Adipocyte (in vitro differentiated cells): ENCODE results near the gene CTCF.
A peak's percentile ranks its signal among the peaks of the same experiment; 100 is the strongest.

Source experiments
- DNase-seq: peaks from one replicate; pipeline ENCODE4 v3.0.0-alpha.2; 2015; ENCODE audit warnings: low read depth
- H3K27me3 ChIP-seq: replicated peaks from 2 replicates; pipeline ENCODE4 v1.7.0; 2013; ENCODE audit warnings: mild to moderate bottlenecking, low read length, moderate library complexity; ENCODE audit not compliant: control insufficient read depth, insufficient read depth
- H3K36me3 ChIP-seq: 2 replicates; pipeline ENCODE4 v1.7.0; 2013; ENCODE audit warnings: low read length, mild to moderate bottlenecking, moderate library complexity; ENCODE audit not compliant: control insufficient read depth, insufficient read depth, severe bottlenecking
- H3K4me1 ChIP-seq: 2 replicates; pipeline ENCODE4 v1.7.0; 2013; ENCODE audit warnings: mild to moderate bottlenecking, low read length, moderate library complexity; ENCODE audit not compliant: control insufficient read depth, insufficient read depth
- H3K4me3 ChIP-seq: 2 replicates; pipeline ENCODE4 v1.7.0; 2013; ENCODE audit warnings: mild to moderate bottlenecking, low read length, moderate library complexity
- H3K9ac ChIP-seq: 2 replicates; pipeline ENCODE4 v1.7.0; 2013; ENCODE audit warnings: mild to moderate bottlenecking, low read length, moderate library complexity
- H3K9me3 ChIP-seq: 2 replicates; pipeline ENCODE4 v1.7.0; 2013; ENCODE audit warnings: mild to moderate bottlenecking, low read length, moderate library complexity; ENCODE audit not compliant: control insufficient read depth

Gene CTCF

DNA sequence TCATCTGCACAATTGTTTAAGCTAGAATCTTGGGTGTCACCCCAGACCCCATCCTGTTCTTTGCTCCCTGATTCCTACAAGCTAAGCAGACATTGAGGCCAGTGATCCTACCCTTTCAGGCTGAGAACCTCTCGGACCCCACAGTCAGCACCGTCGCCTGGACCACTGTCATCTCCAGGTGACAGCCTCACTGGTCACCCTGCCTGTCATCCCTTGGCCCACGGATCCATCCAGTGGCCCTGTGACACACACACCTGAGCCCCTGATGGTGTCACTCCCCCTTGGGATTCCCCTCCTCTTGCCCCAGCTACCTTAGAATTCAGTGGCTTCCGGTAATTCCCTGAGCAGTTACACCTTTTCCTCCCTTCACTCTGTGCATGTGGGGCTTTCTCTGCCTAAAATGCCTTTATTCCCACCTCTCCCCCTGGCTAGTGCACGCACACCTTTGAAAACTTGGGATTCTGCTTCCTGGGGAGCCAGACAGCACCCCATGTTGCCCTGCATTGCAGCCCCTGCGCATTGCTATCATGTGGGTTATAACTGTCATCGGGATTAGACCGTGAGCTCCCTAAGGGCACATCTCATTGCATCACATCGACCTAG, 107.3 kb downstream of the CTCF start:
- Histone ChIP-seq H3K9me3 (no peaks in the 10 kb centered on the region), H3K4me1 (peaks cover 37% of the 10 kb centered on the region), H3K36me3 (no peaks in the 10 kb centered on the region), H3K27me3 (no peaks in the 10 kb centered on the region), H3K4me3 (no peak overlapping the region), H3K9ac (no peak overlapping the region)
- no peak for DNase-seq

DNA sequence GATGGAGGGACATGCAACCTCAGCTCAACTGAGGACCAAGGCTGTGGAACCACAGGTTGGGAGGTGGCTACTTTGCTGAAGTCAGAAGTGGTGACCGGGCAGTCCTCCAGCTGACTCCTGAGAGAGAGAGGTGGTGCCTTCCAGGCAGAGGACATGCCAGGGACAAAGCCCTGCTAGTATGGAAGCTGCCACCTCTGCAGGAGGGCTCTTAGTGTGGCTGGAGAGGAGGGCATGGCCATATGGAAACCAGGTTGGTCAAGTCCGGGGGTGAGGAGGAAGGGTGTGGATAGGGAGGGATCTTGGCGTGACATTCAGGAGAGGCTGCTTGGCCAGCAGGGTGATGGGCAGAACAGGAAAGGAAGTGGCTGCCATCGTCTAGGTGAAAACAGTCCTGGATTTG, 110.0 kb downstream of the CTCF start:
- Histone ChIP-seq H3K9ac (no peak overlapping the region), H3K4me1 (peaks cover 38% of the 10 kb centered on the region), H3K4me3 (no peak overlapping the region), H3K36me3 (no peaks in the 10 kb centered on the region), H3K27me3 (no peaks in the 10 kb centered on the region), H3K9me3 (no peaks in the 10 kb centered on the region)
- DNase-seq: no peak

DNA sequence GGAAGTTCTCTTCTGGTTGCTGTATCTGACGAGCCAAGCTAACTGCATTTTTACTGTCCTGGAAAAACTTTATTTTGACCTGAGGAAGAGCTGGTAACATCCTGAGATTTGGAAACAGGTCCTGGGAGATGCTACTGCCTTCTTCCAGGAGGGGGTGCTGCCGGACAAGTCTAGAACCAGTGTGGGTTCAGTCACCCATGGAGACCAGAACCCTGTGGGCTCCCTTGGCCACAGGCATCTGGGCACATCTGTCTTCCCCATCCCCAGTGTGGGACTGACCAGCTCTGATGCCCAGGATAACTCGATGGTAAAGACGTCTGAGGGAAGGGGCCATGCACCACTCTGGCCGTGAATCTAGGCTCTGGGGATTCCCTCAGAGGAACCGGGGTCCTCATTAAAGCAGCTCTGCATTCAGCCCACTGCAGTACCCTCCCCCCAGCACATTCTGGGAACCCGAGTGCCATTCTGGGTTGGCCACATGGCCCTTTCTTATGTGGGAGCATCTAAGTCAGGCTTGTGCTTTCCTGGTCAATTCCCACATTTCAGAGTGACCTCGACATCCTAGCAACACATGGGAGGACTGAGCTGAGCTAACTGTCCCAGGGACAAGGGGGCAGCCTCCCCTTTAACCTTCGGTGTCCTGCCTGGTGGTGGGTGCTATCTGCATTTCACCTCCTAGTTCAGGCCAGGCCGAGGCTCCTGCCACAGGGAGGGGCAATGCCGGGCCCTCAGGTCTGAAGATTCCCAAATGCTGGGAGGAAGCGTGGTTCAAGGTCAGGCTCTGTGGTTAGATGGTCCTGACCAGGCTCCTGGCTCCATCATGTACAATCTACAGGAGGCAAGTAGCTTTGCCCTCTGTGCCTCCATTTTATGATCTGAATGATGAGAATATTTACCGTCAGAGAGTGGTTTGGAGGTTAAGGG, 110.7 kb downstream of the CTCF start:
- H3K4me1 ChIP-seq: peaks cover 37% of the 10 kb centered on the region
- H3K27me3 ChIP-seq: no peaks in the 10 kb centered on the region
- H3K9ac ChIP-seq: peak overlapping the region; percentile 48
- H3K36me3 ChIP-seq: no peaks in the 10 kb centered on the region
- peak; percentile 77 for DNase-seq
- no peak overlapping the region for H3K4me3 ChIP-seq
- H3K9me3 ChIP-seq: no peaks in the 10 kb centered on the region

DNA sequence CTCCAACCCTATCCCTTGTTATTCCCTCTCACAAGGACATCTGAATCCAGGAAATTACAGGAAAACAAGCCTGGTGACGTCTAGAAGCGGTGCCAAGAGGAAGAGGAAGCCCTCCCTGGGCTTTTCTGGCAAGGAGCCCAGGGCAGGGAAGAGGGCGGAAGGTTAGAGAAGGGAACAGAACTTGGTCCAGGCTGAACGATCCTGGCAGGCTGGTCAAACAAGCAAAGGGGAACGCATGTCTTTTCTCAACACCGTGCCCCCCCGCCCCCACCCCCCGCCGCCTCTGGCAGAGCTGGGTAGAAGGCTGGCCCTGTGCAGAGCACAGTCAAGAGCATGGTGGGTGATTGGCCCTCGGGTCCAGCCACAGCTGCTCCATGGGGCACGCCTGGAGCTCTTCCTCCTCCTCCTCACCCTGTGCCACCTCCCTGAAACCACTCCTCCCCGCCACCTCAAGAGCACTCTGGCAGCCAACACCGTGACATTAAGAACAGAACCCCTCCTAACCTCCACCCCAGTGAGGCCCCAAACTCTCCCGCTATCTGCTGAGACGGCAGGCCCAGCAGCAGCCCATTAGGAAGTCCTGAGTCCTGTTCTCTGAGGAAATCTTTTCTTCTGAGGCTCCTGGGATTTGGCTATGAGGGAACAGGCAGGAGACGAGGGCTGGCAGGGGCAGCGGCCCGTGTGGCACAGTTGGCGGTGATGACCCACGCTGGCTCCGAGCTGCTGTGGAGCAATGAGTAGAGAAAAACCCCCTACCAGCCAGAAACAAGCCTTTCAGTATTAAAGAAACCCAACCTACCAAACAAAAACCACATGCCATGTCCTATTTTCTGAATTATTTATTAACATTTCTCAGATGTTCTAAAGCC, 111.6 kb downstream of the CTCF start:
- no peak overlapping the region for H3K4me3 ChIP-seq
- no peaks in the 10 kb centered on the region for H3K9me3 ChIP-seq
- H3K27me3 ChIP-seq: no peaks in the 10 kb centered on the region
- peak overlapping the region; percentile 69 for H3K9ac ChIP-seq
- no peaks in the 10 kb centered on the region for H3K36me3 ChIP-seq
- no peak for DNase-seq
- peaks cover 40% of the 10 kb centered on the region for H3K4me1 ChIP-seq

DNA sequence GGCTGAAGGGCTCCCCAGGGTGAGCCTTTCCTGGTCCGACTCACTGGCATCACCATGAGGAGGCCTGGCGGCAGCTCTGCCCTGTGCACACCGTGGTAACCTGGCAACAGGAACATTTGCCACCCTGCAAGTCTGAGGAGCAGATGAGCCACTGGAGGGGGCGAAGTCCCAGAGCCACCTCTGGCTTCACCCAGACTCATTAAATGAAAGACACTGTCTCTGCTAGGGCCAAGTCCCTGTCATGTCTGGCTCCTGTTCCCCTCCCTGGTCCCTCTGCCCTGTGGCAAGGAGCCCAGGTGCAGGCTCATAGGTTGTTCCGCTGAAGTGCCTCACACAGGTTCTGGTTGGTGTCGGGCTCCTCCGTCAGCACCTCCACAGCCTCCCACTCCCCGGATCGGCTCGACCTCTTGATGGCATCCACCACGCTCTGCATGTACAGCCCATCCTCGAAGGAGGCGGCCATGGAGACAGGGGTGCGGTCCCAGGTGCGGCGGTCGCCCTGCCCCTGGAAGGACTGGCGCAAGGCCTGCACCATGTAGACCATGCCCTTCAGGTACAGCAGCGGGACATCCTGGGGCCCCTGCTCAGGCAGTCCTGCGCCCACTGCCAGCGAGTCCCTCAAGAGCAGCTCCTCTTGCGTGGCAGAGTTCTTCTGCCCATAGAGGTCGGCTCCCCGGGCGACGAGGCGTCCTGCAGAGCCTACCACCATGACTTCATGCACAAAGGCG, 112.7 kb downstream of the CTCF start:
- no peak for DNase-seq

DNA sequence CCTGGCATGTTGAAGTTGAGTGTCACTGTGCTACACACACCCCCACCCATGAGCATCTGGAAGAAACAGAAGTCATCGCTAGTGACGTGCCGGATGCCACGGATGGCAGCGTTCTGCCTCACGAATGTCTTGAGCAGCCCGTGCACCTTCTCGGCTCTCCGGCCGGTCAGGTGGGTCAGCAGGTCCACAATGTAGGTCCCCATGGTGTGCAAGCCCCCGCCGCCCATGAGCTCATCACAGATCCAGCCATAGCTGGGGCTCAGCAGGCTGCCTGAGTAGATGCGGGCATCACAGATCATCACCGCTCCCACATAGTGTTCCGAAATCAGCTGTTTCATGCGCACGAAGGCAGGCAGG, 113.2 kb downstream of the CTCF start:
- Histone ChIP-seq H3K9me3 (no peaks in the 10 kb centered on the region), H3K4me3 (no peak overlapping the region), H3K9ac (no peak overlapping the region), H3K36me3 (no peaks in the 10 kb centered on the region), H3K27me3 (no peaks in the 10 kb centered on the region), H3K4me1 (peaks cover 41% of the 10 kb centered on the region)
- no peak for DNase-seq

More for the DNA sequence above, 112.7 kb downstream of the CTCF start:
- Histone ChIP-seq H3K4me1 (peaks cover 41% of the 10 kb centered on the region), H3K9ac (peak overlapping the region; percentile 69), H3K9me3 (no peaks in the 10 kb centered on the region), H3K4me3 (no peak overlapping the region), H3K27me3 (no peaks in the 10 kb centered on the region), H3K36me3 (no peaks in the 10 kb centered on the region)

DNA sequence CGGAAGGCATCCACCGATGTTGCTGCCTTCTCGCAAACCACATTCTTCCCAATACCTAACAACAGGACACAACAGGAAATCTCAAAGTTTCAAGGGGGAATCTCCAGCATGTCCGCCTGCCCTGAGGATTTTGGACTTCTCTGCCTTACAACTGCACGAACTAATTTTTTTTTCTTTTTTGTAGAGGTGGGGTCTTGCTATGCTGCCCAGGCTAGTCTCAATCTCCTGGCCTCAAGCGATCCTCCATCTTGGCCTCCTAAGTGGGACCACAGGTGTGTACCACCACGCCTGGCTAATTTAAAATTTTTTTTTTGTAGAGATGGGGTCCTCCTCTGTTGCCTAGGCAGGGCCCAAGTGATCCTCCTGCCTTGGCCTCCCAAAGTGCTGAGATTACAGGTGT, 113.7 kb downstream of the CTCF start:
- H3K9ac ChIP-seq: no peak overlapping the region
- H3K9me3 ChIP-seq: no peaks in the 10 kb centered on the region
- H3K4me1 ChIP-seq: peaks cover 41% of the 10 kb centered on the region
- H3K4me3 ChIP-seq: no peak overlapping the region
- H3K27me3 ChIP-seq: no peaks in the 10 kb centered on the region
- H3K36me3 ChIP-seq: no peaks in the 10 kb centered on the region
- no peak for DNase-seq

DNA sequence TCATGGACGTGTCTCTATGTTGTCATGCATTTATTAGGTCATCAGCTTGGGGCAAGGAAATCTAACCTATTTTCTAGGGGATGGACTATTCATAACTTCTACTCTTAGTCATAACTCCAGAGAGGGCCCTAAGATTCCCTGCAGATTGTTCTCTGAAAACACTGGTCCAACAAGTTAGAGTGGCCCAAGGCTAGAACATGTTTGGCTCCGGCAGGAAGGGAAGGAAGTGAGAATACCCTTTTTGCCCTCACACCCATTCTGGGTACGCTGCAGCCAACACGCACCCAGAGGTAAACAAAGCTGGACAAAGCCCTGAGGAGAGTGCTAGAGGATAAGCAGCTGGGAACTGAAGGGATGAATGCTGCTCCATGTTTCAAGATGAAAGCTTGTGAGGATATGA, 114.2 kb downstream of the CTCF start:
- Histone ChIP-seq H3K27me3 (no peaks in the 10 kb centered on the region), H3K9ac (peak overlapping the region; percentile 23), H3K9me3 (no peaks in the 10 kb centered on the region), H3K4me3 (no peak overlapping the region), H3K4me1 (peaks cover 41% of the 10 kb centered on the region), H3K36me3 (no peaks in the 10 kb centered on the region)
- no peak for DNase-seq

DNA sequence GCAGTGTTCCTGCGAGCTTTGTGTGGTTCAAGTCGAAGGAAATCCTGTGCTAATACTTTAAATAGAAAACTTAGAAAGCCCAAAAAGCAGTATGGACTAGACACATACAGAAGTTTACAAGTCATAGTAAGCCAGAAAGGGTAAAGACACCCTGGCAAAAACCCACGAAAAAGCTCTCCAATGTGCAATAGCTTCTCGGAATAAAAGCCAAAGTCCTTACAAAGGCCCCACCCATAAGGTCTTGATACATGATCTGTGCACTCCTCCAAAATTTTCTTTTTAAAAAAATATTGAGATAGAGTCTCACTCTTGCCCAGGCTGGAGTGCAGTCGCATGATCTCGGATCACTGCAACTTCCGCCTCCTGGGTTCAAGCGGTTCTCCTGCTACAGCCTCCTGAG, 114.6 kb downstream of the CTCF start:
- no peak for DNase-seq
- Histone ChIP-seq H3K9ac (peak overlapping the region; percentile 23), H3K4me3 (no peak overlapping the region), H3K9me3 (no peaks in the 10 kb centered on the region), H3K4me1 (peaks cover 41% of the 10 kb centered on the region), H3K36me3 (no peaks in the 10 kb centered on the region), H3K27me3 (no peaks in the 10 kb centered on the region)

DNA sequence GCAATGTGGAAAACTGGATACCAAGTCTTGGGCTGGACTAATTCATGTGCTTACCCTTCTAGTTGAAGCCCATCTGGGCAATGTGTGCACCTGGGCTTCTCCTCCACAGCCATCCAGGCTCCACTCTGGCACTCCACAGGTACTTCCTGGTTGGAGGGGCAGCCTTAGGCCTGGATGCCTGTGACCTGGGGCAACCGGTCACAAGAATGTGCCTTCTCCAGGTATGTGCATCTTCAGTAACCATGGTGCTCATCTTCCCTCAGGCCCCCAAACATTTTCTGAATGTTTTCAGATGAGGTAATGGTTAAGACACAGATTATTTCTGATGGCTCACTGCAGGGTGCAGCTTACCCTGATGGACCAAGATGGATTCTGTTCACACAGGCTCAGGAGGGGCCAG, 115.4 kb downstream of the CTCF start:
- Histone ChIP-seq H3K4me3 (no peak overlapping the region), H3K9ac (no peak overlapping the region), H3K27me3 (no peaks in the 10 kb centered on the region), H3K4me1 (peaks cover 41% of the 10 kb centered on the region), H3K36me3 (peaks cover 3% of the 10 kb centered on the region), H3K9me3 (no peaks in the 10 kb centered on the region)
- DNase-seq: no peak
